ENCODE measurements around the gene PITPNM3.

The PITPNM3 gene

DNA sequence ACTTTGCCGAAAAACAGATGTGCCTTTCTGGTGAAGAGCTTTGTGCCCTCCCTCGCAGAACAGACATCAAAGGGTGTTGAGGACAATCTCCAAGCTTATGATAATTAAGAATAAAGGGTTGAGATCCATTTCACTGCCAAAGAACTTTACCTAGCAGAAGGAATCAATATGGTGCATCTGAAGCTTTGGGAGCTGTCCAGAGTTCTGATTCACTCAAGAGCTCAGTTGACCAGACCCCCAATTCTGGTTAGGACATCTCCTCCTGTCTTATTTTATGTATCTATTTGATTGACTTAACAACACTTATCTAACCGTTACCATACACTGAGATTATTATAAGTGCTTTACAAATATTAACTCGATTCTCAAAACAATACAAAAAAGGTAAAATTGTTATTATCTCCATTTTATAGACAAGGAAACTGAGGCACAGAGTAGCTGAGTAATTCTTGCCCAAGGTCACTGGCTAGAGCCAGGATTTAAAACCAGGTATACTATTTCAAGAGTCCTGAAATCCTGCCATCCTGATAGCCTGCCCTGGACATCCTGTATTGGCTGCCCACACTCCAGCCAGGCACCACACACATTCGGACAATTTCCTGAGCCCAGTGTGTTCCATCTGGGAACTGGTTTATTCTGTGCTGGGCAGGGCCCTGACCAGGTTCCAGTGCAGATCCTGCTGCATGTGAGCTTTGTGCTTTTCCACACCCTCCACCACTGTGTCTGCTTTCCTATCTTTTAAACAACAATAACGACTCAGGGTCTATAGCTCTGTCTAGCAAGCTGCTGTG, 29.8 kb downstream of the PITPNM3 start:
- no peak for DNase-seq (ENCODE audit: low spot score)

DNA sequence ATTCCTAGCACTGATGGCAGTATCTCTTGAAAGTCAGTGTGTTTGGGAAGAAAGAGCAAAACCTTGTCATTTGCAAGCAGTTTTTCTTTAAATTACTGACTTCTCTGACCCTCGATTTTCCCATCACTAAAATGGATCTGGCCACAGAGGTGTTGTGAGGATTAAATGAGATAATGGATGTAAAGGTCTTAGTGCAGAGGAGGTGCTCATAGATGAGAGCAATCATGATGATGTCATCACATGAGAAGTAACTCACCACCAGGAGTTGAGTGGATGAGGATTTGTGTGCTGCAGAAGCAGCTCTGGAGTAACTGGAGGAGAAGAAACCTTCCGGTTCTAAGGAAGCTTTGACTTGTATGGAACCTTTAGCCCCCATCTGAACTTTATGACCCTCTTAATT, 30.6 kb downstream of the PITPNM3 start:
- DNase-seq (ENCODE audit: low spot score) = no peak

DNA sequence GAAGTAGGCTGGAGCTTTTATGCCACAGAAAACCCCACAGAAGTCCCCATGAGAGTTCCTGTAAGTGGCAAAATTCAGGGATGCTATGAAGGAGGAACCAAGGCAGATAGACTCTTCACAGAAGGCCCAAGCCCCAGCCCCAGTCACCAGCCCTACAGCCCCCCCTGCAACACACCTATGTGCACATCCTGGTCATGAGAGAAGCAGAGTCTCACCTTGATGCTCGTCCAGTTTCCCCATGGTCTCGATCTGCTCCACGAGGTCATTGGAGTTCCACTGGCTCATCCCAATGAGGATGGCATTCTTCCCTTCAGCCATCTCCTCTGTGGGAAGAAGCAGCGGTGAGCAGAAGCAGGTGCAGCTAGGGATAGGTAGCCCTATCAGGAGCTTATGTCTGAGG, 31.2 kb downstream of the PITPNM3 start:
- DNase-seq (ENCODE audit: low spot score) = no peak

DNA sequence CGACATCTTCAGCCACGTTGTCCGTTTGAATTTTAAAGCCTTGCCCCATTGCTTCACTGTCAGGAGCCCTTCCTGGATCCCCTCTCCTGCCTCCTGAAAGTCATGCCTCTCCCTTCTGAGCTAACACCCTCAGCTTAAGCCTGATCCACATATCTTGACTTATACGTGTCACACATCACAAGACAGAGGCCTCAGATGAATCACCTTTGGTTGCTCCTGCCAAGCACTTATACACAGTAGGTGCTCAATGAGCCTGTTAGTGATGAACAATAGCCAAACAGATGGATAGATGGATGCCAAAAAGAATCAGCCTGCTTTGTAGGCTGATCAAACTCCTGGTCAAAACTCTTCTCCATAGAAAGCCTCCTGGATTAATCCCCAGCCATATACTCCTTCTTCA, 31.8 kb downstream of the PITPNM3 start:
- no peak for DNase-seq (ENCODE audit: low spot score)

DNA sequence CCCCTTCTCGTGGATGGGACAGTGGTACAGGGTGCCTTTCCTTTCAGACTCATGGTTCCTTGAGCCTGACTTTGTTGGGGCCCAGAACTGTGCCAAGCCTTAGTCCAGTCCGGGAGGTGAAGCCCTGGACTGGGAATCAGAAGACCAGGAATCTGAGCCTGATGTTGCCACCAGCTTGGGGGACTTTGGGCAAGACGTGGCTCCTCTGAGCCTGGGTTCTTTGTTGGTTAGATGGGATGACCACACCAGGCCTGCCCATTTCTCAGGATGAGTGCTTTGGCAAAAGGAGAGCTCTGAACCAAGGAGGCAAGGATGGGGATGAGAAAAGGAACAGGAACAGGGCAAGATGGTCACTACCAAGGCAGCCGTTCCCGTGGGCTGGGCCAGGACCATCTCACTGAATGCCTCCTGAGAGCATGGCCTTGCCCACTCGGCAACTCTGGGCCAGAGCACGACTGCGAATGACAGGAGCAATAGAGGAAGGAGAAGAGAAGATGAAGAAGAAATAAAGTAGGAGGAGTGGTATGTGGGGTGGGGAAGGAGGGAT, 32.5 kb downstream of the PITPNM3 start:
- no peak for DNase-seq (ENCODE audit: low spot score)

DNA sequence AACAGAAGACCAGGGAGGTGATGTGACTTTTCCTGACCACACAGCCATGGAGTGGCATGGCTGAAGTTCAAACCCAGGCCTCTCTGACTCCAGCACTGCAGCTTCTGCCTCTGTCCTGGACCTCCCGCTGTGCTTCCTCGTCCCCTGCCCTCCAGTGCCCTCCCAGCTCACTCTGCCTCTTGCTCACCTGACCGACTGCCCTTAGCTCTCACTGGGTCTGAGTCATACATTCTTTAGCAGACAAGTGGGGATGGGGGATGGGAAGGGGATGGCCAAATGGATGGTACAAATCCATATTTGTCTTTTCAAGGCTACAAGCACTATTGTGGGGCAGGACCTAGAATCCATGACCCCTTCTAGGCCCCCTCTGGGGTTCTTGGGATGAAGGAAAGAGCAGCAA, 33.0 kb downstream of the PITPNM3 start:
- no peak for DNase-seq (ENCODE audit: low spot score)

DNA sequence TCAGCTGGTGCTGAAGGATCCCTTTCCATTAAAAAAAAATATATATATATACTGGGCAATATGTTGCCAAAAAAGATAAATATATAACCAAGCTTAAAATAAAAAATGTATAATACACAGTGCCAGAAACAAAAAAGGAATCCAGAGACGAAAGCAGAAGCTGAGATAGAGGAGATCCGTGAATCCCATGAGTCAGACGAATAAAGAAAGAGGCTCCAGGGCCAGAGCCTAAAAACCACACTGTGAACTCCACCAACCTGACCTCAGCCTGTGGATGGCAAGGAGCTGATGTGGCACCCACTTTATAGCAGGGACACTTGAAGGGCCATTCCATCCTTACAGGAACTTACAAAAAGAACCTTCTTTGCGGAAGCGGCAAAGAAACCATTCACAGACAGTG, 34.8 kb downstream of the PITPNM3 start:
- DNase-seq (ENCODE audit: low spot score) = no peak

DNA sequence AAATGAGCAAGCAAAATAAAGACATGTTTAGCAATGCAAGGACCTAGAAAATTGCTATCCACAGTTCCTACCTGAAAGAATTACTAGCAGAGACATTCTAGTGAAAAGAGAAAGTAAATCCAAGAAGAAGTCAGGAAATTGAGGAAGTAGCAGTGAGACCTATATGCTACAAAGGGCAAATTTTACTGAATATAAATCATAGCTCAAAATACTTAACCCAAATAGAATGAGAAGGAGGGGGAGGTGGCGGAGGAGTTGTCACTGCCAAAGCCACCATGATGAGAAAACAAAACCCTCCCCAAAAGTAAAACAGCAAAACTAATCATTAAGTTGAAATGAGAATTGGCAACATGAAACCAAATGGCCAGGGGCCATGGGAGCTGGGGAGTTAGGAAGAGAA, 39.3 kb downstream of the PITPNM3 start:
- no peak for DNase-seq (ENCODE audit: low spot score)

DNA sequence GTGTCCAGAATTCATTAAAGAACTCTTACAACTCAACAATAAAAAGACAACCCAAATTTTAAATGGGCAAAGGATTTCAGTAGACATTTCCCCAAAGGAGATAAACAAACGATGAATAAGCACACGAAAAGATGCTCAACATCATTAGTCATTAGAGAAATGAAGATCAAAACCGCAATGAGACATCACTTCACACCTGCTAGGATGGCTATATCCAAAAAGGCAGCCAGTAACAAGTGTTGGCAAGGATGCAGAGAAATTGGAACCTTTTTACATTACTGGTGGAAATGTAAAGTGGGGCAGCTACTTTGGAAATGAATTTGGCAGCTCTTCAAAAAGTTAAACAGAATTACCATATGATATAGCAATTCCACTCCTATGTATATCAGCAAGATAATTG, 42.0 kb downstream of the PITPNM3 start:
- DNase-seq (ENCODE audit: low spot score) = no peak

DNA sequence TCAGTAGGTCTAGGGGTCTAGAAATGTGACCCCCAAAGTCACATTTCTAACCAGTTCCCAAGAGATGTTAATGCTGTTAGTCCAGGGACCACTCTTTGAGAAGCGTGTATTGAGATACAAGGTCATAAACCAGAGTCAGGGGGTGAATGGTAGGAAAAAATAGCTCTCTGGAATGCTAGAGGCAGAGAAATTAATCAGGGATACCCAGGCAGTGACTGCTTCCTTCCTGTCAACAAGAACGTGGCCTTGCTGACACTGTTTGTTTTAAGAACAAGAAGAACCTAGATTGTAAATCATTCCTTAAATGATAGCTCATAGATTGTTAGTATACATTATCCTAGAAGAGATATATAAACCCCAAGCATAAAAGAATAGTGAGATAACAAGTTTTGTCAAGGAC, 43.8 kb downstream of the PITPNM3 start:
- no peak for DNase-seq (ENCODE audit: low spot score)

DNA sequence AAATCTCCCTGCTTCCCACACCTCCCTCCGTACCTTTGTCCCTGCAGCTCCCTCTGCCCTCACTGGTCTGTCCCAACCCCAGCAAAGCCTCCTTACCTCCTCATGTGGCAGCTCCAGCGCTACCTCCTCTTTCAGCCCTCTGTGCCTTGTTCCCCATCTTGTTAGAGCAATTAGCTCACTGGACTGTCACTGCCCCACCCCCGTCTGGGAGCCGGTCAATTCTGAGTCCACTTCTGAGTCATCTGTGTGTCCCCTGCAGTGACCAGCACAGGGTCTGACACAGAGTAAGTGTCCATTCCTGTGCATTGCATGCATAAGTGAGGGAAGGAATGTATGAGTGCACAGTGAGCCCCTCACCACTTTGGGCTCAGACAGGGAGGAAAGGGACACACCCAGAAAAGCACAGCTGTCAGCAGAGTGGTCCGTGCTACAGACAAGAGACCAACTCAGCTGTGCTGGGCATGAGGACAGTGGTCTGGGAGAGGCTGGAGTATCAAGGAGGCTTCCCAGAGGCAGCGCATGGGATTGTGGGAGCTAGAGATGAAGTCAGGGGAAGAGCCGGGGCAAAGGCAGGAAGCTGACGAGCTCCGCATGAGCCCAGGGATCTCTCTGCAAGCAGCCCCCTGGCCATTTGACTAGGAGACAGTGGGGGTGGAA, 45.9 kb downstream of the PITPNM3 start:
- DNase-seq (ENCODE audit: low spot score) = no peak

DNA sequence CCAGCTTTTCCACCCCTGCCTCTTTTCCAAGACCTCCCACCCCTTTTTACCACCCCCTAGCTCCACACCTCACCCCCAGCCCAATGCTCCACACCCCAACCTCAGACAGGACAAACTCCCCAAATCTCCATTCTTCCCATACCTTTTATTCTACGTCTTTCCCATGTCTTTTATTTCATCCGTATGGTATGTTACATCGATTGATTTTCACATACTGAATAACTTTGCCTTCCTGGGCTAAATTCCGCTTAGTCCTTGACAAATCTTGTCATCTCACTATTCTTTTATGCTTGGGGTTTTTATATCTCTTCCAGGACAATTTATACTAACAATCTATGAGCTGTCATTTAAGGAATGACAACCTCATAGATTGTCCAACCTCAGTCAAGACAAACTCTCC, 46.4 kb downstream of the PITPNM3 start:
- DNase-seq (ENCODE audit: low spot score) = no peak

DNA sequence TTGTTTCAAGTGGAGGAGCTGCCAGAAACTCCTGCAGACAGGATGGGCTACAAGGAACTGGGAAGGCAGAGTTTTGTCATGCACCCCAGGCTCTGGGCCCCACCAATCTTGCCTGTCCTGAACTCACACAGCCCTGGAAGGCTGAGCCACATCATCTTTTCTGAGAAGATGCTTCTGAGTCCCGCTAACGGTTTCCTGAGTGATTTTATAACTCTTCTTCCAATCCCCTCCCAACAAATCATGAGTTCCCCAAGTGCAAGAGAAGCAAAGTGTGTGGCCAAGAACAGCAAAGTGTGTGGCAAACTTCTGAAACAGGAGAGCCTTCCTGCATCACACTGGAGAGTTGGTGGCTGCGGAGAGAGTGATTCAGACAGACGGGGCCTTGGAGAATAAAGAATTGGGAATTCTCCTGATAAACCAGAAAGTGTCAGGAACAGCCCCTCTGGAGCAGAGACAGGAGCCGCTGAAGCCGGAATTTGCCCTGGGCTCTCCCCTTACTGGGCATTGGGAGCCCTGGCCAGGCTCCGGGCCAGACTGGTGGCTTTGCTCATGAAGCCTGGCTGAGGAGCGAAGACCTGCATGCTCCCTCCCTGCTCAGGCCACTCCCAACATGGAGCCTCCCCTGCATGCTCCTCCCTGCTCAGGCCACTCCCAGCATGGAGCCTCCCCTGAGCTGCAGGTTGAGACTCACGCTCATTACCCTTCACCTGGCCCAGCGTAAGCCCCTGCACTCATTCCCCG, 47.2 kb downstream of the PITPNM3 start:
- no peak for DNase-seq (ENCODE audit: low spot score)

DNA sequence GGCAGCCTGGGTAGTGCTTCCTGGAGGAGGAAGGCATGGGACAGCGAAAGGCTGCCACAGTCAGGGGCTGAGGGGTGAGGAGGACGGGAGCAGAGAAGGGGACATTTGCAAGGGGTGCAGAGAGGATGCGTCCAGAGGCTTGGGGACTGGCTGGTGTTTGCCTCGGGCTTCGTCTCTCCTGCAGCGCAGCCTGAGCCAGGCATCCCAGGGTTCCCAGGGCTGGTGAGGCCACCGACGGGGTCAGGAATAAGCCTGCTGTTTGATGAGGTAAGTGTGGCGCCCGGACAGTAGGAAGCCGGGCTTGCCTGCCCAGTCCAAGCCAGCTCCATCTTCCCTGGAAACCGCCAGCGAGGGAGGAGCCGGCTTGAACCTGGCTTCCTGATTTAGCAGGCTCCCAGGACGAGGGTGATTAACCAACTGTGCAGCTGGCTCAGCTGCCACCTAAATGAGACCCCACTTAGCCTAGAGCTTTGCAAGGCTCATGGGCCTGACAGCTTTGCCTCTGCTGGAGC, 47.8 kb downstream of the PITPNM3 start:
- DNase-seq (ENCODE audit: low spot score) = no peak

DNA sequence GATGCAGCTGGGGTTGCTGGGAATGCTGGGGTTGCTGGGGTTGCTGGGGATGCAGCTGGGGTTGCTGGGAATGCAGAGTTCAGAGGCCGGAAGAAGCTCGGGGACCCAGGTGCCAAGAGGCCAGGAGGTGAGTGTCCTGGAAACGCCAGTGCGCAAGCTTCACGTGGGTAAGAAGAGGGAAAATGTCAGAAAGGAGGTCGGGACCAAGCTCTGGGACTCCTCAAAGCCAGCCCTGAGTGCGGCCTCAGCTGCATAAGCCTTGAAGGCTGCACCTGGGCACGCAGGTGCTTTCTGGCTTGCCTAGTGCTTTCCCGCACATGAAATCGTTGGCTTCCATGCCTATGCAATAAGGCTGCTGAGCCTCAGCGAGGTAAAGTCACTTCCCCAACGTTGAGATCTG, 48.3 kb downstream of the PITPNM3 start:
- DNase-seq (ENCODE audit: low spot score) = no peak

DNA sequence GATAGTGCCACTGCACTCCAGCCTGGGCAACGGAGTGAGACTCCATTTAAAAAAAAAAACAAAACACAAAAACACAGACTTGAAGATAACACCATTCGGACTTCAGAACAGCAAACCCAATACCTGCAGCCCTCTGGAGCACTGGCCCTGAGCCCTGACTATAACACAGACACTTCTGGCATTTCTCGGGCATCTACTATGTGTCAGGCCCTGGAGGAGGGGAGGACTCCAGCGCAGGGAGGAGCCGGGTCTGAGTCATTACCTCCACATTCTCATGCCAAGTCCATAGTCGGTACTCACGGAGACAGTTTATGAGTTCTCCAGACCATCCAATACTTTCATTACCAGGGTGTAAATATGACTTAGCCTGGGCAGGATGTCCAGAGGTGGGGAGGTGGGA, 48.8 kb downstream of the PITPNM3 start:
- no peak for DNase-seq (ENCODE audit: low spot score)

DNA sequence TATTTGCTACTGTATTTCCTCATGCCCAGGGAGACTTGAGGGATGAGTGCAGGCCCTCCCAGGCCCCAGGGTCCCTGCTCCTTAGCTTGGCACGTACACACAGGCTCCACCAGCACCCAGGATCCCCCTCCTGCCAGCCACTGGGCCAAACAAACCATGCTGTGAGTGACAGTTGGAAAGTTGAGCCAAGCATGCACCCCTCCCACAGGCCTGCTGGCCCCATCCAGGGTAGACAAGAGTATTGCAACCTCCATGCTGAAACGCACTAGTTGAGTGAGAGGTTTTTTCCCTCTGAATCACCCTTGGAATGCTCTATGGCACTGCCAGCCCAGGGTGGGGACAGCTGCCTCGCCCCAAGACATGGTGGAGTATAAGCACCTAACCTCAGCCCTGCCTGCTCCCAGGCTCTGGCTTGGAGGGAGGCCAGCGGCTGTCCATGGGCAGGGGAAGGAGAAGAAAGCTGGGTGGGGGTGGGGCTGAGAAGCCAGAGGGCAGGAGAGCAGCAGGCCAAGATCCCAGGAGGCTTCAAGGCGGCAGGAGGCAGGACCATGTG, 49.6 kb downstream of the PITPNM3 start:
- no peak for DNase-seq (ENCODE audit: low spot score)

DNA sequence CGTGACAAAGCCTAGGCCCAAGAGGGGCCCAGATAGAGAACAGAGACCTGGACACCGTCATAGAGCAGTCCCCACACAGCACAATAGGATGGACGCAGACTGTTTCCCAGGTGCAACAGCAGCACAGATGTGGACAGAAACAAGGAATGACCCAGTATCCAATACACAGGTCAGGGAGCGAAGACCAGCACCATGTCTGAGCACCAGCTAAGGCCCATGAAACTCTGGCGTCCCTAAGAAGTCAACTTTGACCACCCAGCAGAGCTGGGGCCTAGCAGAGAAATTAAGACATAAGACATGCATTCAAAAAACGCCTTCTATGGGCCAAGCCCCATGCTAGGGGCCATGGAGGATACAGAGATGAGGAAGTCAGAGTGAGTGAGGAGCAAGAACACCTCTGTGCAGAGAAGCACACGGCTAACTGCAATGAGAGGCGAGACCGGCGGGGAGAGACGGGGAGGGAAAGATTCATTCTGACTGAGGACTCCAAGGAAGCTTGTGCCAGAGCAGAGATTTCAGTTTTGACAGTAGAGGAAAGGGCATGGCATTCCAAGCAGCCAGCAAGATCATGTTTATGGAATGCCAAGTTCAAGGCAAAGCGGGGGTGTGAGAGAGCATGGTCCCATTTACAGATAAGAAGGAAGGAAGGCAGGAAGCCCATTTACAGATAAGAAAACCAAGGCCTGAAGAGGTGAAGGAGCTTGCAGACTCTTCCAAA, 50.8 kb downstream of the PITPNM3 start:
- DNase-seq (ENCODE audit: low spot score) = no peak

DNA sequence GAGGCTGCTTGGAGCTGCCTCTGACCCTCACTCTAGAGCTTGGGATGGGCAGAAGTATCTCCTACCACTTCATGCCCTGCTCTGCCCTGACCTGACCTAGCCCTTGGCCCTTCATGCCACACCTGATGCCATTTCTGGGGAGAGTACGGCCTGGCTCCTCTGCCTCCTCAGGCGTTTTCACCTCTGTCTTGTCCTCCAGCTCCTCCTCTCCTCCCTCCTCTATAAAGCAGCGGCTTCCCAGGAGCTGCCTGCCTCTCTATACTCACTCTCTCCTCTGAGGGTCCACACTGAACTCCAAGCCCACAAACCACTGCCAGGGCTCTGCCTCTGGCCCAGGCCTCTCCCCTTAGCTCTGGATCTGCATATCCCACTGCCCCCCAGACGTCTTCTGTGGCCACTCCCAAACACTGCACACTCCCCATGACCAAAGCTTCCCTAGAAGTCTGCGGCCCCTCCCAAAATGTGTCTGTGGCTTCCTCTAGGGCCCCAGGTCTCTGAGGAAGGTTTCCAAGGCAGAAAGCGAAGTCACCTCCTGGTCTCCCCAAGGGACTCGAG, 52.6 kb downstream of the PITPNM3 start:
- DNase-seq (ENCODE audit: low spot score) = no peak

DNA sequence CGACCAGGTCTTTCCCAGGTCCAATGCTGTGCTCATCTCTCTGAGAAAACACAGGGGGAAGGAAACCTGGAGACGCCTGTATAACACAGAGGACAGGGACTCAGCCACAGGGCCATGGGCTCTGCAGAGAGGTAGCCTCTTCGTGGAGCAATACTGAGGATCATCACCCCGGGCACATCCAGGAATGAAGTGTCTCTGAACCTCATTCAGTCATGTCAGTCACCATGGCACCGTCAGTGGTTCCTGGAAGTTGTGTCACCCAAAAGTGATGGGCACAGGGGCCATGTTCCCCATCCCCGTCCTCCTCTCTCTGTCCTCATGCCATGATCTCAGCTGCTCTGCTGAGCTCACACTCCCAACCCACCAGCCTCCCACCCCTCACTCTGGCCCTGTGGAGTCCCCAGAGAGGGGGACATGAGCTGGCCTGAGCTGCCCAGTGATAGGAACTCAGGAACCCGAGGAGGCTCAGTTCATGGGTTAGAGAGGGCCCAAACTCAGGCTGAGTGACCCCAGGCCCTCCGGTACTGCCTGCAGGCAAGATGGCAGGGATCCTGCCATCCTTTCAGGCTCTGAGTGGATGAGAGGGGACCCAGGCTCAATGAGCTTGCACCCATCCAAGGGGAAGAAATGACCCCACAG, 53.4 kb downstream of the PITPNM3 start:
- no peak for DNase-seq (ENCODE audit: low spot score)

DNA sequence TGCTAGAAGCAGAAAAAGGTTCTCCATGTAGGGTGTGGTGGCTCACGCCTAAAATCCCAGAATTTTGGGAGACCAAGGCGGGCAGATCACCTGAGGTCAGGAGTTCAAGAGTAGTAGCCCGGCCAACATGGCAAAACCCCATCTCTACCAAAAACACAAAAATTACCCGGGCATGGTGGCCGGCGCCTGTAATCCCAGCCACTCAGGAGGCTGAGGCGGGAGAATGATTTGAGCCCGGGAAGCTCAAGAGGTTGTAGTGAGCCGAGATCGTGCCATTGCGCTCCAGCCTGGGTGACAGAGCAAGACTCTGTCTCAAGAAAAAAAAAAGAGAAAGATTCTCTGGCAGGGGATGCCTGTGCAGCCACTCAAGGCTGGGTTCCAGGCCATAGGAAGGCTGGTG, 54.2 kb downstream of the PITPNM3 start:
- no peak for DNase-seq (ENCODE audit: low spot score)

All from globus pallidus (tissue), 1 donor.